AG04449 (cell line): ENCODE results near the gene GMDS.

Experiments
- CTCF ChIA-PET: fragments of 350-600 bp; formaldehyde crosslinking; extraction: SDS; loops from one replicate; lab custom pipeline; 2021; ENCODE audit warnings: antibody characterized with exemption; lab: Yijun Ruan, JAX
- POLR2A ChIA-PET: fragments of 400-600, 350-600 bp; formaldehyde crosslinking; extraction: SDS; loops from one replicate; lab custom pipeline; 2020; ENCODE audit warnings: antibody characterized with exemption, inconsistent platforms; lab: Yijun Ruan, JAX
- DNase-seq: peaks from one replicate; pipeline ENCODE4 v3.0.0-alpha.2; 2010; ENCODE audit warnings: low read depth, low spot score
- H3K4me3 ChIP-seq: 2 replicates; pipeline ENCODE4 v1.5.1; 2011; ENCODE audit warnings: low read depth, mild to moderate bottlenecking, control low read depth, low read length
- CTCF ChIP-seq: IDR thresholded peaks from one replicate; pipeline ENCODE4 v1.5.1; 2011; ENCODE audit warnings: mild to moderate bottlenecking, moderate library complexity, low read length, control low read depth, inconsistent platforms; ENCODE audit not compliant: insufficient read depth; ENCODE audit errors: missing control alignments

The GMDS gene

GRCh38 chr6:2245103-2245876 lies at the start of gene GMDS:
Gene GMDS (minus strand): TSS chr6:2245605.
- no peak for TF ChIP-seq CTCF
- DNase-seq = peak; percentile 19
- POLR2A ChIA-PET = interaction anchor here (1.0 kb wide), 1 partner anchor 18 kb away, joined by 3 read pairs; no protein-coding TSS in a partner anchor
- H3K4me3 ChIP-seq = peak within 1 kb of the TSS; percentile 91
- CTCF ChIA-PET = no interaction called here

- DNase-seq = no peak
- ChIA-PET POLR2A (no interaction called here), CTCF (no interaction called here)
- TF ChIP-seq CTCF = no peak
- H3K4me3 ChIP-seq = no peak overlapping the region
Observed at GRCh38 chr6:2285510-2285909, 40.1 kb upstream of the GMDS start.

GRCh38 chr6:2275892-2276242 lies 30.5 kb upstream of the GMDS start:
- no peak overlapping the region for H3K4me3 ChIP-seq
- ChIA-PET CTCF (no interaction called here), POLR2A (no interaction called here)
- no peak for TF ChIP-seq CTCF
- DNase-seq = no peak

- peak; percentile 12 for DNase-seq
- CTCF ChIA-PET = no interaction called here
- no peak for TF ChIP-seq CTCF
- POLR2A ChIA-PET = no interaction called here
- no peak overlapping the region for H3K4me3 ChIP-seq
Observed at GRCh38 chr6:2274981-2275891, 29.8 kb upstream of the GMDS start.

DNA sequence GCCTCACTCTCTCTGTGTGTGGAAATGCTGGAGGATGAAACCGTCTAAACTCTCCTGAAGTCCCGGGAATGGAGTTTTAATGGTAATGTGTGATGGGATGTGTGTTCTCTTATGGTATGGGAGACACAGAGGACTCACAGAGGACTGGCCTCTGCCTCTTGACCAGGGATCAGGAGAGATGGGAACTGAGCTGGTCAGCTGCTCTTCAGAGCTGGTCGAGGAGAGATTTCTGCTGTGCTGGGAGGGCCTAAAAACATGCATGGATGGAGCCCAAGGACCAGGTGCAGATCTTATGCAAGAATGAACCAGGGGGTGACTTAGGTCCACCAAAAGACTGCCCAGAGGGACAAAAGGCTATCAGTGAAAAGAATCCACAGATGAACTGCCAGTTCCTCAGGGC lies 27.3 kb upstream of the GMDS start:
- POLR2A ChIA-PET = no interaction called here
- no peak overlapping the region for H3K4me3 ChIP-seq
- TF ChIP-seq CTCF = no peak
- DNase-seq = no peak
- CTCF ChIA-PET = no interaction called here

GRCh38 chr6:2270054-2270453 lies 24.6 kb upstream of the GMDS start:
- ChIA-PET CTCF (no interaction called here), POLR2A (no interaction called here)
- no peak for DNase-seq
- no peak for TF ChIP-seq CTCF
- H3K4me3 ChIP-seq = no peak overlapping the region
